Upper lobe of left lung (tissue), 4 donors: ENCODE data around the gene MC1R.

Source experiments
- POLR2A ChIP-seq, 4 donors: fragments of 450-650 bp; IDR thresholded peaks; one replicate each; pipeline ENCODE4 v1.5.1; 2016 to 2017; ENCODE audit warnings: antibody characterized with exemption in 4 of 4, mild to moderate bottlenecking in 2 of 4
- POLR2AphosphoS5 ChIP-seq, 2 donors: sonication (generic); formaldehyde crosslinking; IDR thresholded peaks; one replicate each; pipeline ENCODE4 v1.5.1; 2017; ENCODE audit warnings: antibody characterized with exemption in 2 of 2
- TF ChIP-seq, protein P1 (sequence below), 6 experiments: fragments of 450-650 bp in 4 of 6; fragments of 200-600 bp in 2 of 6; sonication (generic) in 2 of 6; IDR thresholded peaks; one replicate each; pipeline ENCODE4 v1.5.1; 2016 to 2019; ENCODE audit warnings: antibody characterized with exemption in 6 of 6

GRCh38 chr16:89958596-89958995 lies 39.9 kb downstream of the MC1R start:
- TF ChIP-seq, protein P1, sequence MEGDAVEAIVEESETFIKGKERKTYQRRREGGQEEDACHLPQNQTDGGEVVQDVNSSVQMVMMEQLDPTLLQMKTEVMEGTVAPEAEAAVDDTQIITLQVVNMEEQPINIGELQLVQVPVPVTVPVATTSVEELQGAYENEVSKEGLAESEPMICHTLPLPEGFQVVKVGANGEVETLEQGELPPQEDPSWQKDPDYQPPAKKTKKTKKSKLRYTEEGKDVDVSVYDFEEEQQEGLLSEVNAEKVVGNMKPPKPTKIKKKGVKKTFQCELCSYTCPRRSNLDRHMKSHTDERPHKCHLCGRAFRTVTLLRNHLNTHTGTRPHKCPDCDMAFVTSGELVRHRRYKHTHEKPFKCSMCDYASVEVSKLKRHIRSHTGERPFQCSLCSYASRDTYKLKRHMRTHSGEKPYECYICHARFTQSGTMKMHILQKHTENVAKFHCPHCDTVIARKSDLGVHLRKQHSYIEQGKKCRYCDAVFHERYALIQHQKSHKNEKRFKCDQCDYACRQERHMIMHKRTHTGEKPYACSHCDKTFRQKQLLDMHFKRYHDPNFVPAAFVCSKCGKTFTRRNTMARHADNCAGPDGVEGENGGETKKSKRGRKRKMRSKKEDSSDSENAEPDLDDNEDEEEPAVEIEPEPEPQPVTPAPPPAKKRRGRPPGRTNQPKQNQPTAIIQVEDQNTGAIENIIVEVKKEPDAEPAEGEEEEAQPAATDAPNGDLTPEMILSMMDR (IDR thresholded peaks at IDR 0.05), result no peak
- TF ChIP-seq POLR2A (IDR thresholded peaks at IDR 0.05), result no peak
- no peak for TF ChIP-seq POLR2AphosphoS5 (IDR thresholded peaks at IDR 0.05)
